Measurements from ENCODE around the gene ERG28. TPM values are rescaled to one million over a fixed set of nuclear protein-coding genes. Genes with fewer than 3 reads are reported as not detected.
"Not testable (repeated sequence)": the region's sequence is repeated elsewhere in the genome, so short reads cannot be mapped to it uniquely, and the experiment has no call there.

Gene ERG28
- total RNA-seq, 5 donors from 2014 or later (not counting 1 experiment from before 2014, with no cell fraction given), result 9.8 to 14.4 (median 12.3) TPM

DNA sequence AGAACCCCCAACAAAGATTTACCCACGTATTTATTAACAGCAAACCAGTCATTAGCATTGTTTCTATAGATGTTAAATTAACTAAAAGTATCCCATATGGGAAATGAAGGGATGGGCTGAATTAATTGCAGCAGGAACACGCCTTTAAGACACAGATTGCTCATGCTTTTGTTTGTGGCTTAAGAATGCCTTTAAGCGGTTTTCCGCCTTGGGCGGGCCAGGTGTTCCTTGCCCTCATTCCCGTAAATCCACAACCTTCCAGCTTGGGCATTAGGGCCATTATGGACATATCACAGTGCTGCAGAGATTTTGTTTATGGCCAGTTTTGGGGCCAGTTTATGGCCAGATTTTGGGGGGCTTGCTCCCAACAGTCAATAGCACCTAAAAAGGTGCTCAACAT lies 59.6 kb downstream of the ERG28 start:
- H3K4me1 ChIP-seq (ENCODE audit: control insufficient read depth in 1 of 2, extremely low read depth in 1 of 2, insufficient read depth in 2 of 2, low read length in 2 of 2); H3K4me1 Mint-ChIP-seq; H3K4me3 Mint-ChIP-seq; H3K27ac Mint-ChIP-seq; H3K9me3 Mint-ChIP-seq; H3K27me3 ChIP-seq (replicated peaks in 1 of 2; ENCODE audit: control insufficient read depth in 2 of 2, extremely low read depth in 1 of 2, insufficient read depth in 2 of 2, low read length in 1 of 2); DNase-seq; H3K27me3 Mint-ChIP-seq; H3K36me3 ChIP-seq (ENCODE audit: control insufficient read depth in 2 of 2, extremely low read depth in 1 of 2, insufficient read depth in 1 of 2, low read length in 1 of 2); H3K9me3 ChIP-seq; H3K4me3 ChIP-seq (ENCODE audit: control insufficient read depth in 1 of 2, extremely low read depth in 1 of 2, low read length in 1 of 2); H3K27ac ChIP-seq (ENCODE audit: low read length); ATAC-seq (replicated peaks in 1 of 4); POLR2A ChIA-PET; H3K36me3 Mint-ChIP-seq: not testable (repeated sequence)
- CTCF ChIA-PET, result interaction anchor here in 1 of 2 donors (0.7 kb wide), 1 partner anchor 47 kb away, joined by 3 read pairs; no protein-coding TSS in a partner anchor
- no CpG with 5 or more reads among the region's 6 CpGs for WGBS (ENCODE audit: insufficient coverage)

DNA sequence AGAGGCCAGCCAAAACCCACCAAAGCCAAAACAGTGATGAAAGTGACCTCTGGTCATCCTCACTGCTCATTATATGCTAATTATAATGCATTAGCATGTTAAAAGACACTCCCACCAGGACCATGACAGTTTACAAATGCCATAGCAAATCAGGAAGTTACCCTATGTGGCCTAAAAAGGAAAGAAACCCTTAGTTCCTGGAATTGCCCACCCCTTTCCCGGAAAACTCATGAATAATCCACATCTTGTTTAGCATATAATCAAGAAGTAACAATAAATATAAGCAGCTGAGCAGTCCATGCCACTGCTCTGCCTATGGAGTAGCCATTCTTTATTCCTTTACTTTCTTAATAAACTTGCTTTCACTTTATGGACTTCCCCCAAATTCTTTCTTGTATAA lies 60.6 kb downstream of the ERG28 start:
- CTCF ChIA-PET; H3K36me3 Mint-ChIP-seq; ATAC-seq (replicated peaks in 1 of 4): not testable (repeated sequence)

More for the DNA sequence above, 60.6 kb downstream of the ERG28 start:
- H3K27ac Mint-ChIP-seq; H3K36me3 ChIP-seq (ENCODE audit: control insufficient read depth in 2 of 2, extremely low read depth in 1 of 2, insufficient read depth in 1 of 2, low read length in 1 of 2); H3K9me3 Mint-ChIP-seq; H3K4me1 Mint-ChIP-seq; H3K9me3 ChIP-seq; DNase-seq; H3K4me3 Mint-ChIP-seq; H3K27ac ChIP-seq (ENCODE audit: low read length); H3K27me3 Mint-ChIP-seq; H3K27me3 ChIP-seq (replicated peaks in 1 of 2; ENCODE audit: control insufficient read depth in 2 of 2, extremely low read depth in 1 of 2, insufficient read depth in 2 of 2, low read length in 1 of 2); H3K4me3 ChIP-seq (ENCODE audit: control insufficient read depth in 1 of 2, extremely low read depth in 1 of 2, low read length in 1 of 2); H3K4me1 ChIP-seq (ENCODE audit: control insufficient read depth in 1 of 2, extremely low read depth in 1 of 2, insufficient read depth in 2 of 2, low read length in 2 of 2): not testable (repeated sequence)
- 100% methylated on average over 1 of the region's 1 CpG for WGBS (ENCODE audit: insufficient coverage)
- POLR2A ChIA-PET, result interaction anchor here in 1 of 2 donors (0.6 kb wide), 1 partner anchor 474 kb away, joined by 3 read pairs; no protein-coding TSS in a partner anchor

Other genes with a start within 250 kb of the ERG28 start
- gene JDP2, start 232.9 kb downstream of the ERG28 start, total RNA-seq, result under 1 TPM; 0.45 to 0.93 (median 0.76) TPM
- gene BATF, start 138.4 kb downstream of the ERG28 start, total RNA-seq, result 10 to 100 TPM; 12.0 to 22.4 (median 19.2) TPM
- 1 to 10 TPM; 1.1 to 7.1 (median 3.1) TPM for gene FLVCR2, start 82.3 kb downstream of the ERG28 start, total RNA-seq
- 10 to 100 TPM; 15.4 to 36.2 (median 22.2) TPM for gene TTLL5, start 370 bp upstream of the ERG28 start, total RNA-seq